WTC11 (cell line): ENCODE measurements around the gene NT5C3B. TPM values are rescaled to one million over a fixed set of nuclear protein-coding genes. Genes with fewer than 3 reads are reported as not detected.

Experiments
- ATAC-seq: fragments of 200-7000 bp; cut with Tn5 transposase; 2 replicates; pipeline ENCODE4 v1.10.0; 2021; ENCODE audit warnings: mild to moderate bottlenecking, moderate library complexity
- CTCF ChIA-PET: fragments of 300-600 bp; sonication (Branson Sonifier 250); formaldehyde crosslinking; loops from one replicate; lab custom pipeline; 2021; ENCODE audit warnings: antibody characterized with exemption; lab: Charles Lee
- POLR2A ChIA-PET: fragments of 350-600 bp; sonication (Branson Sonifier 250); formaldehyde crosslinking; loops from one replicate; lab custom pipeline; 2021; ENCODE audit warnings: antibody characterized with exemption; lab: Charles Lee
- DNase-seq: peaks from one replicate; pipeline ENCODE4 v3.0.0; 2021; ENCODE audit warnings: low spot score
- H3K27ac Mint-ChIP-seq: 2 replicates; pipeline ENCODE4 v1.8.0; 2021; ENCODE audit warnings: mixed read lengths
- H3K27me3 Mint-ChIP-seq: 2 replicates; pipeline ENCODE4 v1.8.0; 2021; ENCODE audit warnings: low read depth, mild to moderate bottlenecking, moderate library complexity, mixed read lengths
- H3K36me3 Mint-ChIP-seq: 2 replicates; pipeline ENCODE4 v1.8.0; 2021; ENCODE audit warnings: mixed read lengths
- H3K4me1 Mint-ChIP-seq: 2 replicates; pipeline ENCODE4 v1.8.0; 2022; ENCODE audit warnings: mixed read lengths
- H3K4me3 Mint-ChIP-seq: 2 replicates; pipeline ENCODE4 v1.8.0; 2021; ENCODE audit warnings: mild to moderate bottlenecking, moderate library complexity, mixed read lengths
- H3K9me3 Mint-ChIP-seq: 2 replicates; pipeline ENCODE4 v1.8.0; 2021; ENCODE audit warnings: mixed read lengths
- ATF1 ChIP-seq: sonication (generic); formaldehyde crosslinking; IDR thresholded peaks from 2 replicates; pipeline ENCODE4 v1.8.1; 2023; ENCODE audit warnings: mild to moderate bottlenecking, moderate library complexity, missing genetic modification reagents
- ETV6 ChIP-seq: sonication (generic); formaldehyde crosslinking; IDR thresholded peaks from 2 replicates; pipeline ENCODE4 v1.8.1; 2022; ENCODE audit warnings: mild to moderate bottlenecking, missing genetic modification reagents
- GABPB1 ChIP-seq: sonication (generic); formaldehyde crosslinking; IDR thresholded peaks from 2 replicates; pipeline ENCODE4 v1.8.1; 2023; ENCODE audit warnings: mild to moderate bottlenecking, missing genetic modification reagents
- HMGA2 ChIP-seq: fragments of 250-450 bp; sonication (Bioruptor Pico); IDR thresholded peaks from 2 replicates; pipeline ENCODE4 v1.4.0; 2021; ENCODE audit warnings: mild to moderate bottlenecking, moderate library complexity
- HMGXB4 ChIP-seq: sonication (generic); formaldehyde crosslinking; IDR thresholded peaks from 2 replicates; pipeline ENCODE4 v1.8.1; 2023; ENCODE audit warnings: mild to moderate bottlenecking, moderate library complexity, missing genetic modification reagents
- JUN ChIP-seq: sonication (generic); formaldehyde crosslinking; IDR thresholded peaks from 2 replicates; pipeline ENCODE4 v1.8.0; 2023; ENCODE audit warnings: mild to moderate bottlenecking, missing genetic modification reagents
- MXD4 ChIP-seq: fragments of 250-450 bp; sonication (Bioruptor Pico); IDR thresholded peaks from 2 replicates; pipeline ENCODE4 v1.8.0; 2021; ENCODE audit warnings: mild to moderate bottlenecking, moderate library complexity, borderline replicate concordance
- NFATC4 ChIP-seq: fragments of 250-450 bp; sonication (Bioruptor Pico); IDR thresholded peaks from 2 replicates; pipeline ENCODE4 v1.9.0; 2021; ENCODE audit warnings: mild to moderate bottlenecking
- NFYB ChIP-seq: sonication (generic); formaldehyde crosslinking; conservative IDR thresholded peaks from 2 replicates; pipeline ENCODE4 v1.8.0; 2022; ENCODE audit warnings: low read depth, missing genetic modification reagents
- PRRX2 ChIP-seq: fragments of 250-450 bp; sonication (Bioruptor Pico); IDR thresholded peaks from 2 replicates; pipeline ENCODE4 v1.8.0; 2021; ENCODE audit warnings: mild to moderate bottlenecking
- RELA ChIP-seq: sonication (generic); formaldehyde crosslinking; IDR thresholded peaks from 2 replicates; pipeline ENCODE4 v1.8.1; 2022; ENCODE audit warnings: missing genetic modification reagents, mild to moderate bottlenecking, borderline replicate concordance
- TP53 ChIP-seq: sonication (generic); formaldehyde crosslinking; IDR thresholded peaks from 2 replicates; pipeline ENCODE4 v1.8.1; 2023; ENCODE audit warnings: mild to moderate bottlenecking, missing genetic modification reagents
- ZNF317 ChIP-seq: sonication (generic); formaldehyde crosslinking; IDR thresholded peaks from 2 replicates; pipeline ENCODE4 v1.8.1; 2023; ENCODE audit warnings: low read depth, mild to moderate bottlenecking, moderate library complexity, missing genetic modification reagents, borderline replicate concordance
- ZNF396 ChIP-seq: fragments of 250-450 bp; sonication (Bioruptor Pico); IDR thresholded peaks from 2 replicates; pipeline ENCODE4 v1.8.0; 2021; ENCODE audit warnings: mild to moderate bottlenecking, moderate library complexity, borderline replicate concordance
- total RNA-seq: library from RNA; stranded (reverse); gene quantifications from 3 replicates; pipeline ENCODE4 v1.2.3, GENCODE V29; 2021
- TF ChIP-seq, protein P1 (sequence below): sonication (generic); formaldehyde crosslinking; IDR thresholded peaks from 2 replicates; pipeline ENCODE4 v1.8.1; 2022; ENCODE audit warnings: mild to moderate bottlenecking, missing genetic modification reagents, moderate library complexity, borderline replicate concordance
- TF ChIP-seq, protein P2 (sequence below): fragments of 200-600 bp; IDR thresholded peaks from 2 replicates; pipeline ENCODE4 v1.8.0; 2022; ENCODE audit warnings: antibody characterized with exemption
- TF ChIP-seq, protein P3 (sequence below): sonication (generic); formaldehyde crosslinking; IDR thresholded peaks from 2 replicates; pipeline ENCODE4 v1.8.1; 2022; ENCODE audit warnings: low read depth, missing genetic modification reagents, borderline replicate concordance
- TF ChIP-seq, protein P4 (sequence below): fragments of 250-450 bp; sonication (Bioruptor Pico); IDR thresholded peaks from 2 replicates; pipeline ENCODE4 v1.9.0; 2021; ENCODE audit warnings: mild to moderate bottlenecking

NT5C3B gene
- total RNA-seq, 1 experiment from 2014 or later = 58.1 TPM

DNA sequence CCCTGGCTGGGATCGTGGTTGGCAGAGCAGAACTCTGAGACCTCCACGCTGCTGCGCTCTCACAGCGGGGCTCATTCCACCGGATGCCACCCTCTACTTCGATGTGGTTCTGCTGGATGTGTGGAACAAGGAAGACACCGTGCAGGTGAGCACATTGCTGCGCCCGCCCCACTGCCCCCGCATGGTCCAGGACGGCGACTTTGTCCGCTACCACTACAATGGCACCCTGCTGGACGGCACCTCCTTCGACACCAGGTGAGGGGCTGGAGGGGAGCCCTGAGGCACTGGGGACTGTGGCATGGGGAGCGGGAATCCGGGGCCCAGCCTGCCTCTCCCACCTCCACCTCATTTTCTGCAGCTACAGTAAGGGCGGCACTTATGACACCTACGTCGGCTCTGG is 18.0 kb downstream of the NT5C3B start:
- no peaks in the 10 kb centered on the region; the same call in 1 of the 2 replicates for H3K27me3 Mint-ChIP-seq
- H3K9me3 Mint-ChIP-seq = no peaks in the 10 kb centered on the region

GRCh38 chr17:41816637-41817320 is 19.3 kb downstream of the NT5C3B start:
- ATAC-seq = no peak
- H3K36me3 Mint-ChIP-seq = peaks cover 15% of the 10 kb centered on the region
- H3K4me1 Mint-ChIP-seq = peaks cover 27% of the 10 kb centered on the region
- TF ChIP-seq NFYB = no peak
- TF ChIP-seq ATF1 (CRISPR knock-in tag) = no peak
- TF ChIP-seq PRRX2 (CRISPR knock-in tag) = no peak
- TF ChIP-seq, protein P1, sequence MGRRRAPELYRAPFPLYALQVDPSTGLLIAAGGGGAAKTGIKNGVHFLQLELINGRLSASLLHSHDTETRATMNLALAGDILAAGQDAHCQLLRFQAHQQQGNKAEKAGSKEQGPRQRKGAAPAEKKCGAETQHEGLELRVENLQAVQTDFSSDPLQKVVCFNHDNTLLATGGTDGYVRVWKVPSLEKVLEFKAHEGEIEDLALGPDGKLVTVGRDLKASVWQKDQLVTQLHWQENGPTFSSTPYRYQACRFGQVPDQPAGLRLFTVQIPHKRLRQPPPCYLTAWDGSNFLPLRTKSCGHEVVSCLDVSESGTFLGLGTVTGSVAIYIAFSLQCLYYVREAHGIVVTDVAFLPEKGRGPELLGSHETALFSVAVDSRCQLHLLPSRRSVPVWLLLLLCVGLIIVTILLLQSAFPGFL (CRISPR knock-in tag) = no peak
- TF ChIP-seq, protein P2, sequence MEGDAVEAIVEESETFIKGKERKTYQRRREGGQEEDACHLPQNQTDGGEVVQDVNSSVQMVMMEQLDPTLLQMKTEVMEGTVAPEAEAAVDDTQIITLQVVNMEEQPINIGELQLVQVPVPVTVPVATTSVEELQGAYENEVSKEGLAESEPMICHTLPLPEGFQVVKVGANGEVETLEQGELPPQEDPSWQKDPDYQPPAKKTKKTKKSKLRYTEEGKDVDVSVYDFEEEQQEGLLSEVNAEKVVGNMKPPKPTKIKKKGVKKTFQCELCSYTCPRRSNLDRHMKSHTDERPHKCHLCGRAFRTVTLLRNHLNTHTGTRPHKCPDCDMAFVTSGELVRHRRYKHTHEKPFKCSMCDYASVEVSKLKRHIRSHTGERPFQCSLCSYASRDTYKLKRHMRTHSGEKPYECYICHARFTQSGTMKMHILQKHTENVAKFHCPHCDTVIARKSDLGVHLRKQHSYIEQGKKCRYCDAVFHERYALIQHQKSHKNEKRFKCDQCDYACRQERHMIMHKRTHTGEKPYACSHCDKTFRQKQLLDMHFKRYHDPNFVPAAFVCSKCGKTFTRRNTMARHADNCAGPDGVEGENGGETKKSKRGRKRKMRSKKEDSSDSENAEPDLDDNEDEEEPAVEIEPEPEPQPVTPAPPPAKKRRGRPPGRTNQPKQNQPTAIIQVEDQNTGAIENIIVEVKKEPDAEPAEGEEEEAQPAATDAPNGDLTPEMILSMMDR = no peak
- TF ChIP-seq ZNF317 (CRISPR knock-in tag) = no peak
- TF ChIP-seq HMGA2 (CRISPR knock-in tag) = no peak
- TF ChIP-seq, protein P3, sequence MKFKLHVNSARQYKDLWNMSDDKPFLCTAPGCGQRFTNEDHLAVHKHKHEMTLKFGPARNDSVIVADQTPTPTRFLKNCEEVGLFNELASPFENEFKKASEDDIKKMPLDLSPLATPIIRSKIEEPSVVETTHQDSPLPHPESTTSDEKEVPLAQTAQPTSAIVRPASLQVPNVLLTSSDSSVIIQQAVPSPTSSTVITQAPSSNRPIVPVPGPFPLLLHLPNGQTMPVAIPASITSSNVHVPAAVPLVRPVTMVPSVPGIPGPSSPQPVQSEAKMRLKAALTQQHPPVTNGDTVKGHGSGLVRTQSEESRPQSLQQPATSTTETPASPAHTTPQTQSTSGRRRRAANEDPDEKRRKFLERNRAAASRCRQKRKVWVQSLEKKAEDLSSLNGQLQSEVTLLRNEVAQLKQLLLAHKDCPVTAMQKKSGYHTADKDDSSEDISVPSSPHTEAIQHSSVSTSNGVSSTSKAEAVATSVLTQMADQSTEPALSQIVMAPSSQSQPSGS = no peak
- no peak for TF ChIP-seq NFATC4 (CRISPR knock-in tag)
- no peak for TF ChIP-seq MXD4
- TF ChIP-seq JUN (CRISPR knock-in tag) = no peak
- TF ChIP-seq GABPB1 (CRISPR knock-in tag) = no peak
- TF ChIP-seq, all 79 proteins: peak for 0
- peak overlapping the region; percentile 60; the same call in 1 of the 2 replicates for H3K27ac Mint-ChIP-seq
- no peak overlapping the region for H3K4me3 Mint-ChIP-seq
- ChIA-PET CTCF (no interaction called here), POLR2A (no interaction called here)
- no peaks in the 10 kb centered on the region for H3K9me3 Mint-ChIP-seq
- no peaks in the 10 kb centered on the region for H3K27me3 Mint-ChIP-seq
- DNase-seq = no peak

More for the DNA sequence above, 18.0 kb downstream of the NT5C3B start:
- ATAC-seq = no peak
- DNase-seq = no peak
- H3K4me3 Mint-ChIP-seq = no peak overlapping the region
- peaks cover 15% of the 10 kb centered on the region for H3K36me3 Mint-ChIP-seq
- POLR2A ChIA-PET = no interaction called here
- H3K27ac Mint-ChIP-seq = no peak overlapping the region
- H3K4me1 Mint-ChIP-seq = peaks cover 27% of the 10 kb centered on the region
- TF ChIP-seq RELA (no peak), JUN (CRISPR knock-in tag) (no peak), MXD4 (no peak), ETV6 (CRISPR knock-in tag) (no peak), ZNF396 (CRISPR knock-in tag) (no peak), TP53 (CRISPR knock-in tag) (no peak), HMGXB4 (CRISPR knock-in tag) (no peak)
- TF ChIP-seq, protein P4, sequence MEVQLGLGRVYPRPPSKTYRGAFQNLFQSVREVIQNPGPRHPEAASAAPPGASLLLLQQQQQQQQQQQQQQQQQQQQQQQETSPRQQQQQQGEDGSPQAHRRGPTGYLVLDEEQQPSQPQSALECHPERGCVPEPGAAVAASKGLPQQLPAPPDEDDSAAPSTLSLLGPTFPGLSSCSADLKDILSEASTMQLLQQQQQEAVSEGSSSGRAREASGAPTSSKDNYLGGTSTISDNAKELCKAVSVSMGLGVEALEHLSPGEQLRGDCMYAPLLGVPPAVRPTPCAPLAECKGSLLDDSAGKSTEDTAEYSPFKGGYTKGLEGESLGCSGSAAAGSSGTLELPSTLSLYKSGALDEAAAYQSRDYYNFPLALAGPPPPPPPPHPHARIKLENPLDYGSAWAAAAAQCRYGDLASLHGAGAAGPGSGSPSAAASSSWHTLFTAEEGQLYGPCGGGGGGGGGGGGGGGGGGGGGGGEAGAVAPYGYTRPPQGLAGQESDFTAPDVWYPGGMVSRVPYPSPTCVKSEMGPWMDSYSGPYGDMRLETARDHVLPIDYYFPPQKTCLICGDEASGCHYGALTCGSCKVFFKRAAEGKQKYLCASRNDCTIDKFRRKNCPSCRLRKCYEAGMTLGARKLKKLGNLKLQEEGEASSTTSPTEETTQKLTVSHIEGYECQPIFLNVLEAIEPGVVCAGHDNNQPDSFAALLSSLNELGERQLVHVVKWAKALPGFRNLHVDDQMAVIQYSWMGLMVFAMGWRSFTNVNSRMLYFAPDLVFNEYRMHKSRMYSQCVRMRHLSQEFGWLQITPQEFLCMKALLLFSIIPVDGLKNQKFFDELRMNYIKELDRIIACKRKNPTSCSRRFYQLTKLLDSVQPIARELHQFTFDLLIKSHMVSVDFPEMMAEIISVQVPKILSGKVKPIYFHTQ (CRISPR knock-in tag) = no peak
- CTCF ChIA-PET = interaction anchor here (1.2 to 1.9 kb wide), 2 partner anchors 32 to 369 kb away, joined by 4 to 11 read pairs; partner anchors contain the start of gene JUP
